ENCODE measurements around the gene PRRG4. TPM values are rescaled to one million over a fixed set of nuclear protein-coding genes. Genes with fewer than 3 reads are reported as not detected.

PRRG4 gene
- total RNA-seq, 1 donor from 2014 or later, result 0.33 TPM

- Histone ChIP-seq H3K27ac (replicated peaks) (no peak overlapping the region), H3K36me3 (no peaks in the 10 kb centered on the region), H3K27me3 (ENCODE audit: low read depth) (peaks cover 25% of the 10 kb centered on the region), H3K4me1 (peaks cover 5% of the 10 kb centered on the region), H3K4me3 (peak overlapping the region; percentile 22), H3K9me3 (replicated peaks) (no peaks in the 10 kb centered on the region)
- intact Hi-C loops (cut with micrococcal nuclease), result no loop called here
- no peak for TF ChIP-seq CTCF (IDR thresholded peaks at IDR 0.05; ENCODE audit: borderline replicate concordance)
- no peak for DNase-seq
Measured at GRCh38 chr11:32792111-32792947, 37.4 kb upstream of the PRRG4 start.

- H3K4me1 ChIP-seq, result peaks cover 5% of the 10 kb centered on the region
- H3K9me3 ChIP-seq (replicated peaks), result no peaks in the 10 kb centered on the region
- peak; percentile 73 for TF ChIP-seq CTCF (IDR thresholded peaks at IDR 0.05; ENCODE audit: borderline replicate concordance)
- peak; percentile 27 for DNase-seq
- H3K27ac ChIP-seq (replicated peaks), result no peak overlapping the region
- peak overlapping the region; percentile 22 for H3K4me3 ChIP-seq
- no peaks in the 10 kb centered on the region for H3K36me3 ChIP-seq
- H3K27me3 ChIP-seq (ENCODE audit: low read depth), result peaks cover 19% of the 10 kb centered on the region
- intact Hi-C loops (cut with micrococcal nuclease), result no loop called here
Measured at GRCh38 chr11:32792948-32793475, 36.7 kb upstream of the PRRG4 start.

GRCh38 chr11:32794439-32794838 is 35.3 kb upstream of the PRRG4 start, which contains the start of gene CCDC73:
CCDC73 (minus strand) TSS chr11:32794662; CDS start chr11:32760243, 34,419 bp downstream.
- DNase-seq, result no peak
- intact Hi-C loops (cut with micrococcal nuclease), result no loop called here

GRCh38 chr11:32796425-32796824 is 33.3 kb upstream of the PRRG4 start:
- TF ChIP-seq CTCF (IDR thresholded peaks at IDR 0.05; ENCODE audit: borderline replicate concordance), result no peak
- Histone ChIP-seq H3K36me3 (no peaks in the 10 kb centered on the region), H3K9me3 (replicated peaks) (no peaks in the 10 kb centered on the region), H3K27ac (replicated peaks) (no peak overlapping the region), H3K4me3 (no peak overlapping the region), H3K27me3 (ENCODE audit: low read depth) (no peaks in the 10 kb centered on the region), H3K4me1 (peaks cover 5% of the 10 kb centered on the region)
- intact Hi-C loops (cut with micrococcal nuclease), result no loop called here
- no peak for DNase-seq

More at GRCh38 chr11:32794439-32794838, 35.3 kb upstream of the PRRG4 start, which contains the start of gene CCDC73:
- Histone ChIP-seq H3K4me1 (peaks cover 5% of the 10 kb centered on the region), H3K9me3 (replicated peaks) (no peaks in the 10 kb centered on the region), H3K27ac (replicated peaks) (no peak within 1 kb of the TSS), H3K4me3 (no peak within 1 kb of the TSS), H3K36me3 (no peaks in the 10 kb centered on the region), H3K27me3 (ENCODE audit: low read depth) (peaks cover 7% of the 10 kb centered on the region)
- TF ChIP-seq CTCF (IDR thresholded peaks at IDR 0.05; ENCODE audit: borderline replicate concordance), result no peak

GRCh38 chr11:32809313-32809712 is 20.4 kb upstream of the PRRG4 start:
- no peaks in the 10 kb centered on the region for H3K36me3 ChIP-seq
- H3K4me3 ChIP-seq, result no peak overlapping the region
- intact Hi-C loops (cut with micrococcal nuclease), result no loop called here
- H3K27me3 ChIP-seq (ENCODE audit: low read depth), result peaks cover under 1% of the 10 kb centered on the region
- H3K4me1 ChIP-seq, result no peaks in the 10 kb centered on the region
- peak; percentile 75 for TF ChIP-seq CTCF (IDR thresholded peaks at IDR 0.05; ENCODE audit: borderline replicate concordance)
- no peaks in the 10 kb centered on the region for H3K9me3 ChIP-seq (replicated peaks)
- peak; percentile 37 for DNase-seq
- no peak overlapping the region for H3K27ac ChIP-seq (replicated peaks)
